GM18511 (cell line): ENCODE measurements around the gene FGF10.

Experiments used
- ATAC-seq: cut with Tn5 transposase; IDR thresholded peaks from one replicate; pipeline ENCODE4 v1.9.1; 2021; ENCODE audit warnings: mild to moderate bottlenecking, moderate library complexity; ENCODE audit not compliant: unreplicated experiment

FGF10 gene

DNA sequence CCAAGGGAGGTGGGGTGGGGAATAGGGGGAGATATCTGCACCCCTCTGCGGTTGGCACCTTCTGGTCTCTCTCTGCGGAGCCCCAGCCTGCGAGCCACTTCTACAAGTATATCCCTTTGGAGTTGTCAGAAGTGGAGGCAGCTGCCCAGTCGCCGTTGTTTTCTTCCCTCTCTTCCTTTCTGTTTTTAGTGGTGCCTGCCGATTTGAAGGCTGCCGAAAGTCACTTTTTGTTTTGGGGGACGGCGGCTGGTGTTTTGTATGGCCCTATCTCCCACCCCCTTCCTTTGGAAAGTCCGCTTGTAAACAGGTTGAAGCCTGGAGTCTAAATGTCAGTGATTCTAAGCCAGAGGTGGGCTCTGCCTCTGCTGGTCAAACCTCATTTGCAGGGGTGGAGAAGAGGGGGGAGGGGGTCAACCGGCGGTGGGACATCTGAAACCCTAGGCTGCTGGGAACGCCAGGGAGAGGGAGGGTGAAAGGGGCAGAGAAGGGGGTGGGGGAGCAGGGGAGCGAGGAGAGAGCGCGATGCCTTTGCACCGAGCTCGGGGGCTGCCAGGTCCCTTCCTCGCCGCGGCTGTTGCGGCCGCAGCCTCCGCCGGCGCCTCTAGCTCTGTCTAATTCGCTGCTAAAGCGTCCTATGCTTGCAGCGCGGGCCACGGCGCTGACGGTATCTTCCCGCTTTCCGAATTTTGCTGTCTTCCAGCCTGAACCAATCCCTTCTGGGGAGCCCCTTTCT is at the start of gene FGF10:
Gene FGF10 (minus strand): TSS at position 331 of the 733 bp plus-strand sequence. CDS start 738 bp downstream, outside the sequence.
- no peak for ATAC-seq

DNA sequence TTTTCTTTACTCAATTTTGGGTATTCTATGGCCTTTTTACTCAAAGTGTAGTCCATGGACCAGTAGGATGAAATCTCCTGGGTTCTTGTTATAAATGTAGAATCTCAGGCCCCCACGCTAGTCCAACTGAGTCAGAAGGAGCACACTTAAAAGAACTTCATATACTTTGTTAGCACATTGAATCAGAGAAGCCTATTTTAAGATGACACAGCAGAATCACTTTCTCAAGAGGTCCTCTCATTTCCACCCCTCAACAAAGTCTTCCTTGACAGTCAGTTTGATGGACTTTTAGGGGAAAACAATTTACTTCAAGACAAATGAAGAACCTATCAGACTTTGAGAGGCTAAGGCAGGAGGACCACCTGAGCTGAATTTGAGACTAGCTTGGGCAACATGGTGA is 37.7 kb upstream of the FGF10 start:
- no peak for ATAC-seq

DNA sequence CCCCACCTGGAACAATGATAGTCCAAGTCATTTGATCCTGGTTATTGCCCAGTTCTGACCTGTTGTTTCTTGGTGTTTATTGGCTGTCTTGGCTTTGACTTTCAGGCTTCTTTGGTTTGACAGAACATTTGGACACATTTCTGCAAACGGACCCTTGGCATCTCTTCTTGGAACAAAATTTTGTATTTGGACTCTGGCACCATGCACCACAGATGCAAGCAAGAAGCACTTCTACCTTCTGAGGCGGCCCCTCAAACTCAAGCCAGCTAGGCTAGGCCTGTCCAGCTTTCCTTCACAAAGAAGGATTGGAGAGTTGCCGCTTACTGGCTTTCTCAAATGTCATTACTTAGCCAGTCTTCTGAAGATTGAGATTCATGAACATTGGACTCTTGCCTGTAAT is 23.1 kb upstream of the FGF10 start:
- no peak for ATAC-seq

DNA sequence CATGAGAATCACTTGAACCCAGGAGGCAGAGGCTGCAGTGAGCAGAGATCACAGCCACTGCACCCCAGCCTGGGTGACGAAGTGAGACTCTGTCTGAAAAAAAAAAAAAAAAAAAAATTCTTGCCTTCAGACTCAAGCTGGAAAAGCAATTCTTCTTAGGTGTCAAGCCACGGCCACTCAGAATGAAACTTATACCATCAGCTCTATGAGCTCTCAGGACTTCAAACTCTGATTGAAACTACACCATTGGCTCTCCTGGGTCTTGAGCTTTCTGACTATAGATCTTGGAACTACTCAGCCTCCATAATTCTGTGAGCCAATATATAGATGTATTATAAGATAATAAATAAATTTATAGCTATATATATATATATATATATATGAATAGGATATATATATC is 12.9 kb upstream of the FGF10 start:
- ATAC-seq: peak; percentile 80

DNA sequence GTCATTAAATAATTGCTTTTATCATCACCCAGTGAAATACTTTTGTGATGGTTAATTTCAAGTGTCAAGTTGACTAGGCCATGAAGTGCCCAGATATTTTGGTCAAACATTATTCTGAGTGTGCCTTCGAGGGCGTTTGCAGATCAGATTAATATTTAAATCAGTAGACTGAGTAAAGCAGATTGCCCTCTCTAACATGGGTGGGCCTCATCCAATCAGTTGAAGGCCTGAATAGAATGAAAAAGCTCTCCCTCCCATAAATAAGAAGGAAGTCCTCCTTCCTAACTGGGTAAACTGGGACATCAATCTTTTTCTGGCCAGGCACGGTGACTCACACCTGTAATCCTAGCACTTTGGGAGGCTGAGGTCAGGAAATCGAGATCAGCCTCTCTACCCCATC is 12.4 kb upstream of the FGF10 start:
- no peak for ATAC-seq

DNA sequence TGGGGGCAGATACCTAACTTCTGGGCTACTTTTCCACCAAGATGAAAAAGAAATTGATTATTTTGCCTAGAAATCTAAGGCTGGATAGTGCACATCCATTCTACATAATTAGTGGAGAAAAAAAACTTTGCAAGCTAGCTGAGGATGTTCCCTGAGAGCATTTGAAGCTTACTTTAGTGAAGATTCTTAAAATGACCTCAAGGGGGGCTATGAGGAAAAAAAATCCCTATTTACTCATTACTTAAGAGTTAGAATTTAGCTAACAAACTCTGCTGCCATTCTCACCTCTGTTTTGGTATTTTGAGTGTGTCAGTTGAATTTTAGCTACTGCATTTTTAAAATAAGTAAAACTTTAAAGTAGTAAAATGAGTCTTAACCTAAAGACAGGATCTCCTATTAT is 9.2 kb upstream of the FGF10 start:
- ATAC-seq: no peak

DNA sequence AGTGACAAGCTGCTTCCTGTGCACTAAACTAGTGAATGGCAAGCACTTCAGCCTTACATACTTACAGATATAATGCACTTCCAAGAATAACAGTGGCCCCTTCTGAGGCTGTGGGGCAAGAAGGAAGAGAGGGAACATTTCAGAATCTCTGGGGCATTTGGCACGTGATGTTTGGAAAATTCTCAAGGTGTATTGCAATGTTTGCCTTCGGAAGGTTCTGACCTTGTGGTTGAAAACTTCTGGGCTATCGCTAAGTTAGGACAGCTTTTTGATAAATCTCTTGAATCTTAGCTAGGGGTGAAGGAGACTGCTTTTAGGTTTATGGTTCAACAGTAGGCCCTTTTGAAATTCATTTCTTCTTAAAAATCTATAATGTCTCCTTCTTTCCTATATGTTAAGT is 7.1 kb upstream of the FGF10 start:
- no peak for ATAC-seq

DNA sequence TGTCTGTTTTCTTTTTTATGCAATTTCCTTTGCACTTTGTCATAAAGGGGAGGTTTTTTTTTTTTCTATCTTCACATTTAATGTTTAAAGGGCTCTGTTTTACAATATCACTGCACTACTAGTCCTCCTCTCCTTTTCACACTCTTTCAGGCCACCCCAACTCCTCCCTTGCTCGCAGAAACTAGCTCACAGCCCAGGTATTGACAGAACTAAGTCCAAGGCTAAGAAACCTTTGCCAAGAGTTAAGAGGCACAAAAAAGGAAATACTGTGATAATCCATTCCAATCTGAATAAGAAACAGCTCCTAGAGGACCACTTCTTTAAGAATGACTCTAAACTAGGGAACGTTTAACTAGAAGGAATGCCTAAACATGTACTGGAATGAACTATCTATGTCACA is 1.1 kb upstream of the FGF10 start:
- no peak for ATAC-seq

DNA sequence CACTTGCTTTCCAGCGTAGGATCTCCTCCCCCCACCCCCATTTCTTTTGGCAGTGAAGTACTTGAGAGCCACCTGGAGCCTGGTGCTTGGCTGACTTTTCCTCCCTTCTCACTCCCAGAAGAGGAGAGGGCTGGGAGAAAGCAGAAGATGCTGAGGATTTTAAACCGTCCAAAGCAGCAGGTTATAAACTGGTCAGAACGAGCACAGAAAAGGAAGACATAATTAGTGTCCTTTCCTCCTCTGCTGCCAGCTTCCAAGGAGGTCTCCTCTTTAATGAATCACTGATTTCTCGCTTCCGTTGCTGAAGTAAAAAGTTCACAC is 563 bp upstream of the FGF10 start:
- ATAC-seq: no peak

DNA sequence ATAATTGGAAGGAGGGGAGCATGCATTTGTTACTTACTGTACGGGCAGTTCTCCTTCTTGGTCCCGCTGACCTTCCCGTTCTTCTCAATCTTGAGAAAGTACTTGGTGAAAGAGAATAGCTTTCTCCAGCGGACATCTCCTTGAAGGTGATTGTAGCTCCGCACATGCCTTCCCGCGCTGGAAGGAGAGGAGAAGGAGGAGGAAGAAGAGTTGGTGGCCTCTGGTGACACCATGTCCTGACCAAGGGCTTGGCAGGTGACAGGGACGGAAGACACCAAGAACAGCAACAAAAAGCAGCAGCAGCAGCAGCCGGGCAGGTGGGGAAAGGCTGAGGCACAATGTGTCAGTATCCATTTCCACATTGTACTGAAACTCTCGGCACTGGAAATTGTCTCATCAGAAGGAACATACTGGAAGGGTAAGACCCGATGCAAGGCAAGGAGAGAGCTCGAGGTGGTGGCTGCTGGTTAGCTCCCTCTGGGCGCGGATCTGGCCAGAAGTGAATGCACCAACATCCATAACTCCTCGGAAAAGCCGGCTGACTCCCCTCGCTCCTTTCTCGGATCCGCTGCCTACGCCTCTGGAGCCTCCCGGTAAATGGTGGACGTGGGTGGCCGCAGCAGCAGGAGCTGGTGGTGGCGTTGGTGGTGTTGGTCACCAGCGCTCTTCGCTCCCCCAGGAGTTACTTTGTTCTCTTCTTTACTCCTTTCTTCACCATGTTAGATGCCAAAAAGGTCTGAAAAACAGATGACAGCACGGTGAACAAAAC is 715 bp downstream of the FGF10 start:
- ATAC-seq: no peak

DNA sequence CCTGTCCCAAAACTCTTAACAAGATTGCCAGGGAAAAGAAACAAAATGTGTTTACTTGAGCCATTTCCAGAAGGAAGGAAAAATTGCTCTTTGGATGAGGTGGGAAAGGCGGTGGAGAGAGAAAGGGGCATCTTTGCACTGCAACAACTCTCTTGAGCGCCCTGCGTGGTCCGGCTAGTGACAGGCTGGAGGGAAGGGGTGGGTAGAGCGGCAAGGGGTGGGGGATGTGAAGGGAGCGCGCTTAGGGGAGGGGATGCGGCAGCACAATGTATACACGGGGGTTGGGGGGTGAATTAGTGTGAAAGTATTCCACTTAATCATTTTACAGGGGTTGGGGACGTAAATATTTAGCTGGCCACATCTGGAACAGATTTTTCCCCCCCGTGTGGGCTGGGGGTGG is 1.3 kb downstream of the FGF10 start:
- no peak for ATAC-seq

DNA sequence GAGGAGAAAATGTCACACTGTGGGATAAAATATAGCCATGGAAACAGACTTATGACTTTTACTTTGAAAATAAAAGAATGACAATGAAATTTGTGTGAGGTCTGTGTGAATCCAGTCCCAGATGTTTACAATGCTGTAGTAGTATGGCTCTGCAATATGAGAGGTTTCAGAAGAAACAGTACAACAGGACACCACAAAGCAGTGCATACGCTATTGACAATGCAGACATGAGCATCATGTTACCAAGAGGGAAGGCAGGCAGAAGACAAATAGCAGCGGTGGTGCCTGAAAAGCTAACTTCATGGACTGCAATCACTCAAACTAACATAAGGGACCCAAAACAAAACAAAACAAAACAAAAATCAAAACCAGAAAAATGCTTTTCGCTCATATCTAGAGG is 1.8 kb downstream of the FGF10 start:
- ATAC-seq: no peak

DNA sequence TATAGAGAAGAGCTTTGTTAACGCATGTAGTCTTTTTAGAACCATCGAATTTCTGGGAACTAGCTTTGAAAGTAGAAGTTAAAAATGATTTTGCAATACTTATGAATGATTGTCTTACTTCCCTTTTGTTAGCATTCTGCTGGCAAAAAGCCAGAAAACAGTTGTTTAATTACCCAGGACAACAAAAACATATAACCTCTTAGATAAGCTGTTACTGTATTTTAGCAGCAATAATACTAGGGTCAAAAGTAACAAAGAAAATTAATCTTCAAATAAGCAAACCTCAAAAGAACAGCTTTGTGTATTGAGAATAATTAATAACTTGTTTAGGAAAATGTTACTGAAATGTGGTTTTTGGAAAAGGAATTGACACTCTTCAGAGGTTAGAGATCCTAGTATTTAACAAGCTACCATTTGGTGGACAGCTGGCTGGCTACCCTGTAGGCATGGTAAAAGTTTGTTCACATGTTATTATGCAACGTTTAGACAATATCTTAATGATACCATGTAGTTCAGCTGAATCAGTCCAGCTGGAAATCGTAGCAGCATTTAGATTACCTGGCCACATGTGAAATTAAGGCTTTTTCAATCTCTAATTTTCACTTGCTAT is 3.8 kb downstream of the FGF10 start:
- no peak for ATAC-seq

DNA sequence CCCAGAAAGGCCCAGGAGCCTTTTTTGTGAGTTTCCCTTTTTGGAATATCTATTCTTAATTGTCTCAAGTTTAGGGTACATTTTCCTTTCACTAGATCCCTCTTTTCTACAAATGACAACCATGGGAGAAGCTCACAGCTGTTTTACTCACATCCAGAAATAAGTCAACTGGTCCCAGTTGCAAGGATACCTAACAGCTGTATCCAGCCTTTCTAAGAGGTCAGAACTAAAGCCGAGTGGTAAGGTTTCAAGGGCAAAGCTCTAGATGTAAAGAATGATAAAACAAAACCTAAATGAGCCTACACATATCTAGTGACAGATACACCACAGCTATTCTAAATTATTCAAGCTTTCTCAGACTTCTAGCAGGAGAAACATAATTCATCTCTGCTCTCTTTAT is 4.4 kb downstream of the FGF10 start:
- no peak for ATAC-seq

DNA sequence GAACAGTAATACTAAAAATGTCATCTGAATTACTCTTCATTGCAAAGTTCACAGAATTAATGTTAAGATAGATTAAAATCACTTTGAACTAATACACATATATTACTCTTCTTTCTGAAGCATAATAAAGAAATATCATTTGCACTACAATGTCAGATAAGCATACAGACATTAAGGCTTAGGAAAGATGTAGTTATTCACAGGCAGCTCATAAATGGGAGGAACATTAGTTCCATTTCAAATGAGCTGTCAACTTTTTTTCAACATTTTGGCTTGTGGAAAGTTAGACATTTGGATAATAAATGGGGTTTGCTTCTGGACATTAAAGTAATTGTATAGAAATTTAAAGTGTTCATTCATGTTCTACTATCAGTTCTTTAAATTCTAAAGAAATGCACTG is 6.3 kb downstream of the FGF10 start:
- no peak for ATAC-seq

DNA sequence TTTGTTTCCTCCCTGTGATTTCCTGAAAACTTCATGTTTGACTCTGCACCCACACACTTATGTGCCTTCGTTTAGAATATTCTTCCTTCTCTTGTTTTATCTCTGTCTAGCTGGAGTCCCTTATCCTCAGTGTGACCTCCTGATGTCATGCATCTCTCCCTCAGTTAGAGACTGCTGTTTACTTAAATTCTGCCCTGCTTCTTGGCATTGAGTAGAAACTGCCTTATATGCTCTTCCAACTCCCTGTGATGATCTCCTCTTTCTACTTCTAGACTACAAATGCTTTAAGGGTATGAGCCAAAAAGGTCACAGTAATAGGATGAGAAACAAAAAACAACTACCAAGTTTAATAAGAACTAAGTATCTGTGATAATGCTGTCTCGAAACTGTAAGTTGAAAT is 12.2 kb downstream of the FGF10 start:
- no peak for ATAC-seq

DNA sequence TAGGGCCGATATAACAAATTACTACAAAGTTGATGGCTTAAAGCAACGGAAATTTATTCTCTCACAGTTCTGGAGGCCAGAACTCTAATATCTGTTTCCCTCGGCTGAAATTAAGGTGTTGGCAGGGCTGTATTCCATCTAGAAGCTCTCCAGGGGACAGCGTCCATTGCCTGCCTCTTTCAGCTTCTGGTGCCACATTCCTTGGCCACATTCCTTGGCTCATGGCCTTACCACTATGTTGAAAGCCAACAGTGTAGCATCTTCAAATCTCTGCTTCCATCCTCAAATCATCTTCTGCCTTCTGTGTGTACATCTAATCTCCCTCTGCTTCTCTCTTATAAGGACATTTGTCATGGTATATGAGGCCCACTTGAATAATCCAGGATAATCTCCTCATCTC is 17.2 kb downstream of the FGF10 start:
- ATAC-seq: no peak

DNA sequence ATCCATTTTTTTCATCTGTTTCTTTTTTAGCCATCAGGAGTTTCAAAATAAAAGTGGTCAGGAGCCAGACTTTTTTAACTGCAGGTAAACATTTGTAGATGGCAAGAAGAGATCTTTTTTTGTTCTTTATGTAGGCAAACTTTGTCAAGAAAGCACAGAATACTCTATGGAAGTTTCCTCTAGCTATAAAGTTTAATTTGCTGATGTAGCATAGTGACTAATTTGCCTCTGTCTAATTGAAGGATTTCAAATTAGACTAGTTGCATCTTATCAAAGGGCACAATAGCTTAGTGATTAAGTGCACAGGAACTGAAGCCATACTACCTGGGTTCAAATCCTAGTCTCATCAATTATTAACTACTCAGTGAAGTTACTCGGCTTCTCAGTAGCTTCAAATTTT is 22.0 kb downstream of the FGF10 start:
- ATAC-seq: no peak

DNA sequence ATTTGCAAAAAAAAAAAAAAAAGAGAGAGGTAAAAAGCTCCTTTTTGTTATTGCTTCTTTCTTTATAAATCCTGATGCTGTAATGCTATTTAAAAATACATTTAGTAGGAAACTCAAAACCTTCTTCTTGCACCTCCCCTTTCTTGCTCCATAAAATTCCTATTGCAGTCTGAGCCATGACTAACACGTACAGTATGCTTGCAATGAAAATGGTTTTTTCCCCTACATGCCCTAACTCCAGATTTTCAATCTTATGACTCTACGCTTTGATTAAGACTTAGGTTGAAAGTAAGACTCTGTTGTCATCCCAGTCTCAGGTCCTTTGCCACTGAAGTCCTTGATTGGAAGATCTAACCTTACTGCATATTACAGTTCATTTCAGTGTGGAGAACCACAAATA is 23.9 kb downstream of the FGF10 start:
- ATAC-seq: no peak

DNA sequence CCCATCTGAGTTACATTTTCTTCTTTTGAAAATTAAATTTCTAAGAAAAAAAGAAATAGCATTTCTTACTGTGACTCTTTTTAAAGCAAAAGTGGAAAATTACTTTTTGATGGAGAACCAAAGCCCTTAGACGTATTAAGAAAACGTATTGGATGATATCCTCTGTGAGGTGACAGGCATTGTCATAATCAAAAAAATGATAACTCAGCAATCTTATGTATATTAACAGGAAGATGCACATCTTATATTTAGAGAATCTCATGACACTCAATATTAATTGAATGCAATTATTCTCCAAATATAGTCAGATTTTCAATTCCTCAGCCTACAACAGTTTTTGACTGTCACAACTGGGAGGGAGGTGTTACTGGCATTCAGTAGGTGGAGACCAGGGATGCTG is 25.1 kb downstream of the FGF10 start:
- ATAC-seq: no peak

DNA sequence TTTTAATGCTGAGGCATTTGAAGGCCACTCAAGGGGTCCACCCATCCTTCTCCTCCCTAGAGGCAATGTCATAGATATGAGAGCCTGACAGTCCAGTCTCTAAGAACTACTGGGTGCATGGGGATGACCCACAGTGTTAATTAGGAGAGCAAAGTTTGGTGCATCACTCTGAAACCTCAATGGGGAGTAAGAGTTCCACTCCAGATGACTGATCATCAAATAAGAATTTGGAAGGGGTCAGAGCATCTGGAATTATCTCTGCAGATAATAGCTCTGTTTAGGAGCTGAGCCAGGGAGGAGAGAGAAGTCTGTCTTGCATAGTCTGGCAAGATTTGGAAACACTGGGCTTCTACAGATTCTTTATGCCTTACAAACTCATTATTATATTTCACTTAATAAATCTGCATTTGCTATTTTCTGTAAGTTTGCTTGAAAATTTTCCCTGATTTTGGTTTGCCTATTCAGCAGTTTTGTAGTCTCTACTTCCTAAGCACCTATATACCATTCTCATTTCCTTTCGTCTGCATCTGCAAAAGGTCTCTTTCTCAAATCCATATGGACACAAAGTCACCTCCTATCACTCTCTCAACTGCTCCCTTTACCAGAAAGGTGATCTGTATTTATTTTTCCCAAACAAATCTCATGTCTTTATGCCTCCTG is 27.7 kb downstream of the FGF10 start:
- ATAC-seq: no peak

DNA sequence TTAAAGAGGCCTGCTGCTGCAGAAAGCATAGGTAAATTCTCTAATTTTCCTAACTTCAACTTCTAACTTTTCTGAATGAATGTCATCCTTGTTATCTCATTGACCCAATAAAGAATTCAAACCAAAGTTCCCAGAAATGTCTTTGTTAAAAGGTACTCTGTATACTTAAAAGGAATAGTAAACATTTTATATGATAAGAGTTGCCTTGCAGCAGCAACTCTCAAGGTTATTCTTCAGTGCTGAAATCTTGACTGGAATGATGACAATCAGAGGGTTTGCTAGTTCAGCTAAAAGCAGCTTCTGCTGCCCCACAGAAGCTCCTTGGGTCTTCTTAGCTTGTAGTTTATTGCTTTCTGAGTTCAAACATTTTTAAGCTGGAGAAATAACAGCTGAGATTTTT is 28.3 kb downstream of the FGF10 start:
- no peak for ATAC-seq
